Cardiac muscle cell (in vitro differentiated cells and primary cell): ENCODE measurements around the gene AURKAIP1. TPM values are rescaled to one million over a fixed set of nuclear protein-coding genes. Genes with fewer than 3 reads are reported as not detected.
"Not testable (repeated sequence)": the region's sequence is repeated elsewhere in the genome, so short reads cannot be mapped to it uniquely, and the experiment has no call there.

Experiments
- DNase-seq, 2 donors: peaks; one replicate each; pipeline versions ENCODE4 v3.0.0 to v3.0.0-alpha.2; 2010 to 2017; ENCODE audit warnings: low read depth in 1 of 2, low spot score in 1 of 2
- H3K27ac ChIP-seq: fragments of 200-600 bp; sonication (generic); 2 replicates; pipeline ENCODE4 v1.5.1; 2016
- H3K27me3 ChIP-seq: fragments of 200-600 bp; sonication (generic); 2 replicates; pipeline ENCODE4 v1.6.0; 2016; ENCODE audit warnings: control low read depth
- H3K36me3 ChIP-seq: fragments of 200-600 bp; sonication (generic); 2 replicates; pipeline ENCODE4 v1.5.1; 2016; ENCODE audit warnings: control low read depth
- H3K4me1 ChIP-seq: fragments of 200-600 bp; sonication (generic); 2 replicates; pipeline ENCODE4 v1.8.1; 2017; ENCODE audit warnings: low read depth, mild to moderate bottlenecking, mixed run types
- H3K4me3 ChIP-seq: fragments of 200-600 bp; sonication (generic); 2 replicates; pipeline ENCODE4 v1.5.1; 2016; ENCODE audit warnings: mild to moderate bottlenecking
- H3K9me3 ChIP-seq: fragments of 200-600 bp; sonication (generic); 2 replicates; pipeline ENCODE4 v1.5.1; 2017; ENCODE audit warnings: low read depth, mild to moderate bottlenecking, control low read depth
- CTCF ChIP-seq: IDR thresholded peaks from 2 replicates; pipeline ENCODE4 v1.5.1; 2012; ENCODE audit warnings: low read depth, mild to moderate bottlenecking, low read length
- polyA plus RNA-seq: library from polyadenylated mRNA; unstranded; fragments of >200 nt; fragmentation: Nextera tagmentation; extraction: Ambion mirVana; gene quantifications from 2 replicates; pipeline ENCODE4 v1.2.1, GENCODE V29; 2016
- total RNA-seq: library from RNA; depleted of rRNA; stranded (reverse); fragments of >200 nt; gene quantifications from 2 replicates; pipeline ENCODE4 v1.2.3, GENCODE V29; 2016

The AURKAIP1 gene
- total and polyA plus RNA-seq, 2 experiments from 2014 or later: 235 to 305 TPM

GRCh38 chr1:1388078-1388472 is 13.1 kb upstream of the AURKAIP1 start:
- Histone ChIP-seq H3K4me3 (no peak overlapping the region), H3K9me3 (no peaks in the 10 kb centered on the region), H3K27me3 (no peaks in the 10 kb centered on the region), H3K36me3 (peaks cover 62% of the 10 kb centered on the region), H3K27ac (no peak overlapping the region), H3K4me1 (no peaks in the 10 kb centered on the region)
- no peak for DNase-seq
- no peak for TF ChIP-seq CTCF

- H3K27ac ChIP-seq: no peak overlapping the region
- H3K4me3 ChIP-seq: no peak overlapping the region
- H3K27me3 ChIP-seq: no peaks in the 10 kb centered on the region
- TF ChIP-seq CTCF: no peak
- no peaks in the 10 kb centered on the region for H3K9me3 ChIP-seq
- H3K4me1 ChIP-seq: no peaks in the 10 kb centered on the region
- DNase-seq: no peak
- H3K36me3 ChIP-seq: peaks cover 55% of the 10 kb centered on the region
These were observed 12.4 kb upstream of the AURKAIP1 start for GRCh38 chr1:1387098-1388077.

GRCh38 chr1:1385931-1386330 is 10.9 kb upstream of the AURKAIP1 start:
- H3K36me3 ChIP-seq: peaks cover 41% of the 10 kb centered on the region
- DNase-seq: no peak
- no peak for TF ChIP-seq CTCF
- no peak overlapping the region for H3K4me3 ChIP-seq
- H3K27me3 ChIP-seq: no peaks in the 10 kb centered on the region
- no peaks in the 10 kb centered on the region for H3K9me3 ChIP-seq
- no peaks in the 10 kb centered on the region for H3K4me1 ChIP-seq
- H3K27ac ChIP-seq: no peak overlapping the region

- peaks cover 35% of the 10 kb centered on the region for H3K36me3 ChIP-seq
- H3K4me3 ChIP-seq, H3K27ac ChIP-seq, H3K4me1 ChIP-seq, H3K27me3 ChIP-seq, H3K9me3 ChIP-seq, DNase-seq: not testable (repeated sequence)
These were observed 10.3 kb upstream of the AURKAIP1 start for GRCh38 chr1:1385339-1385738.

- DNase-seq: no peak
- Histone ChIP-seq H3K4me3 (no peak overlapping the region), H3K36me3 (peaks cover 3% of the 10 kb centered on the region), H3K9me3 (no peaks in the 10 kb centered on the region), H3K27ac (no peak overlapping the region), H3K27me3 (no peaks in the 10 kb centered on the region), H3K4me1 (no peaks in the 10 kb centered on the region)
- TF ChIP-seq CTCF: no peak
These were observed 6.3 kb upstream of the AURKAIP1 start for GRCh38 chr1:1381294-1381693.

- no peaks in the 10 kb centered on the region for H3K27me3 ChIP-seq
- no peaks in the 10 kb centered on the region for H3K4me1 ChIP-seq
- H3K36me3 ChIP-seq: no peaks in the 10 kb centered on the region
- TF ChIP-seq CTCF: no peak
- no peaks in the 10 kb centered on the region for H3K9me3 ChIP-seq
- DNase-seq: no peak
- no peak overlapping the region for H3K27ac ChIP-seq
- no peak overlapping the region for H3K4me3 ChIP-seq
These were observed 5.9 kb upstream of the AURKAIP1 start for GRCh38 chr1:1380860-1381259.
